ENCODE measurements around the gene MS4A10.
"Not testable (repeated sequence)": the region's sequence is repeated elsewhere in the genome, so short reads cannot be mapped to it uniquely, and the experiment has no call there.

MS4A10 gene

GRCh38 chr11:60785136-60785535 lies at the start of gene MS4A10:
Gene MS4A10 (plus strand): TSS chr11:60785333. CDS start chr11:60790336, 5,003 bp downstream.
- no peak for DNase-seq (ENCODE audit: low spot score)

- no peak for DNase-seq (ENCODE audit: low spot score)
These were observed 46.0 kb upstream of the MS4A10 start for GRCh38 chr11:60739114-60739513.

- DNase-seq (ENCODE audit: low spot score): no peak
These were observed 44.6 kb upstream of the MS4A10 start for GRCh38 chr11:60740573-60740972.

- no peak for DNase-seq (ENCODE audit: low spot score)
These were observed 43.7 kb upstream of the MS4A10 start for GRCh38 chr11:60741421-60741820.

- no peak for DNase-seq (ENCODE audit: low spot score)
These were observed 42.1 kb upstream of the MS4A10 start for GRCh38 chr11:60743058-60743457.

GRCh38 chr11:60744114-60744513 lies 41.0 kb upstream of the MS4A10 start:
- no peak for DNase-seq (ENCODE audit: low spot score)

- DNase-seq (ENCODE audit: low spot score): no peak
These were observed 37.7 kb upstream of the MS4A10 start for GRCh38 chr11:60747359-60747873.

- no peak for DNase-seq (ENCODE audit: low spot score)
These were observed 36.9 kb upstream of the MS4A10 start for GRCh38 chr11:60748225-60748624.

GRCh38 chr11:60748821-60749220 lies 36.3 kb upstream of the MS4A10 start:
- no peak for DNase-seq (ENCODE audit: low spot score)

- DNase-seq (ENCODE audit: low spot score): no peak
These were observed 34.2 kb upstream of the MS4A10 start for GRCh38 chr11:60750911-60751310.

- no peak for DNase-seq (ENCODE audit: low spot score)
These were observed 31.8 kb upstream of the MS4A10 start for GRCh38 chr11:60753309-60753708.

- no peak for DNase-seq (ENCODE audit: low spot score)
These were observed 30.2 kb upstream of the MS4A10 start for GRCh38 chr11:60754887-60755286.

GRCh38 chr11:60756307-60757032 lies 28.7 kb upstream of the MS4A10 start, which contains the start of gene MS4A15:
Gene MS4A15 (plus strand): TSS chr11:60756867. CDS start chr11:60763734, 6,867 bp downstream.
- DNase-seq (ENCODE audit: low spot score): no peak

GRCh38 chr11:60757231-60757800 lies 27.8 kb upstream of the MS4A10 start:
- DNase-seq (ENCODE audit: low spot score): no peak

- not testable (repeated sequence) for DNase-seq (ENCODE audit: low spot score)
These were observed 26.5 kb upstream of the MS4A10 start for GRCh38 chr11:60758671-60759070.

GRCh38 chr11:60759438-60760225 lies 25.5 kb upstream of the MS4A10 start:
- not testable (repeated sequence) for DNase-seq (ENCODE audit: low spot score)

GRCh38 chr11:60761436-60762190 lies 23.5 kb upstream of the MS4A10 start:
- DNase-seq (ENCODE audit: low spot score): no peak

GRCh38 chr11:60762851-60763691 lies 22.1 kb upstream of the MS4A10 start:
- DNase-seq (ENCODE audit: low spot score): no peak

GRCh38 chr11:60763692-60764369 lies 21.3 kb upstream of the MS4A10 start:
- DNase-seq (ENCODE audit: low spot score): no peak

- DNase-seq (ENCODE audit: low spot score): no peak
These were observed 20.3 kb upstream of the MS4A10 start for GRCh38 chr11:60764879-60765278.
